Germinal center (tissue), 1 donor: ENCODE results near the gene INHBB.

ENCODE experiments used
- DNase-seq: peaks from one replicate; pipeline ENCODE4 v3.0.0; 2012; ENCODE audit warnings: mixed read lengths, low spot score

INHBB gene

GRCh38 chr2:120398051-120398995 is 52.4 kb downstream of the INHBB start:
- no peak for DNase-seq

GRCh38 chr2:120398996-120399888 is 53.3 kb downstream of the INHBB start:
- no peak for DNase-seq

DNA sequence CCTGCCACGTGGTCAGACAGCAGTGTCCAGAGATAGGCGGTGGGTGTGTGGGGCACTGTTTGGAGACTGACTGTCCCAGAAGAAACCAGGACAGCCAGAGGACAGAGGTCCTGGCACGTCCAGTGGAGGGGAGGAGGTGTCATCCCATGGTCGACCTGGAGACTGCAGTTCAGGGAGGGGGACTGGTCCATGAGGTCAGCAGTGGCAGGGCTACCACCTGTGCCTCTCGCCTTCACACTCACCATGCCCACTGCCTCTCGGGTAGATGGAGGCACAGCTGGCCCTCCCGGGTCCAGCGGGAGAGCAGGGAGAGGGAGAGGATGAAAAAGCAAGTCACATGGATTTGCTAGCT is 53.9 kb downstream of the INHBB start:
- no peak for DNase-seq

- no peak for DNase-seq
Measured at GRCh38 chr2:120400551-120400950, 54.6 kb downstream of the INHBB start.
